ENCODE measurements around the gene HRH3.

GRCh38 chr20:62243106-62243505 lies 23.0 kb upstream of the HRH3 start:
- TF ChIP-seq CTCF (IDR thresholded peaks at IDR 0.05; ENCODE audit: low read depth, low read length): no peak
- no peak for TF ChIP-seq POLR2A (IDR thresholded peaks at IDR 0.05; ENCODE audit: extremely low read depth, insufficient read length)
- no peak for TF ChIP-seq MYC (IDR thresholded peaks at IDR 0.05; ENCODE audit: low read depth, low read length)
- TF ChIP-seq MAX (IDR thresholded peaks at IDR 0.05; ENCODE audit: low read depth, low read length): no peak
